Measurements from ENCODE around the gene DOCK6. TPM values are rescaled to one million over a fixed set of nuclear protein-coding genes. Genes with fewer than 3 reads are reported as not detected.

DOCK6 gene
- total and polyA plus RNA-seq, 2 of the 13 experiments (the other 11 are each of a cell fraction or from before 2014, with no cell fraction given) = 5.4 to 38.1 TPM

GRCh38 chr19:11155373-11156120 is 106.8 kb downstream of the DOCK6 start, which contains the start of gene SPC24 (continued):
- TF ChIP-seq ZNF580 (CRISPR knock-in tag; IDR thresholded peaks at IDR 0.05; ENCODE audit: borderline replicate concordance, low read depth) = peak; percentile 35; the same call in 1 of the 2 replicates
- TF ChIP-seq DDIT3 (CRISPR knock-in tag; IDR thresholded peaks at IDR 0.05) = no peak
- 0 out of 2 replicates have a peak, but pooled peaks have one; percentile 57 for TF ChIP-seq SPEN (CRISPR knock-in tag; IDR thresholded peaks at IDR 0.05; ENCODE audit: low read depth)
- no peak for TF ChIP-seq ZNF207 (IDR thresholded peaks at IDR 0.05; ENCODE audit: borderline replicate concordance)
- TF ChIP-seq ZSCAN22 (CRISPR knock-in tag; IDR thresholded peaks at IDR 0.05) = no peak
- TF ChIP-seq HNRNPK (IDR thresholded peaks at IDR 0.05; ENCODE audit: low read depth, low read length, poor library complexity, severe bottlenecking) = no peak
- no peak for TF ChIP-seq ZNF678 (CRISPR knock-in tag; IDR thresholded peaks at IDR 0.05)
- TF ChIP-seq ZNF292 (CRISPR knock-in tag; IDR thresholded peaks at IDR 0.05; ENCODE audit: borderline replicate concordance, low read depth) = no peak
- TF ChIP-seq ZNF746 (CRISPR knock-in tag; IDR thresholded peaks at IDR 0.05) = 0 out of 2 replicates have a peak, but pooled peaks have one; percentile 33
- peak; percentile 46 for TF ChIP-seq MNT (IDR thresholded peaks at IDR 0.05)
- peak; percentile 71; the same call in 1 of the 2 replicates for TF ChIP-seq KDM5B (CRISPR knock-in tag; IDR thresholded peaks at IDR 0.05; ENCODE audit: borderline replicate concordance)
- 0 out of 2 replicates have a peak, but pooled peaks have one; percentile 43 for TF ChIP-seq ZNF224 (CRISPR knock-in tag; IDR thresholded peaks at IDR 0.05)
- TF ChIP-seq ZNF263 (CRISPR knock-in tag; IDR thresholded peaks at IDR 0.05) = no peak
- no peak for TF ChIP-seq MAF1 (CRISPR knock-in tag; IDR thresholded peaks at IDR 0.05; ENCODE audit: borderline replicate concordance)
- TF ChIP-seq ZNF34 (CRISPR knock-in tag; IDR thresholded peaks at IDR 0.05; ENCODE audit: borderline replicate concordance) = no peak
- TF ChIP-seq ZBTB2 (CRISPR knock-in tag; IDR thresholded peaks at IDR 0.05; ENCODE audit: low read depth) = no peak
- peak; percentile 56; the same call in 1 of the 2 replicates for TF ChIP-seq CEBPZ (IDR thresholded peaks at IDR 0.05; ENCODE audit: low read length)
- TF ChIP-seq HOXD1 (CRISPR knock-in tag; IDR thresholded peaks at IDR 0.05) = 0 out of 2 replicates have a peak, but pooled peaks have one; percentile 61
- peak; percentile 83 for TF ChIP-seq RBFOX2 (IDR thresholded peaks at IDR 0.05; ENCODE audit: low read depth, low read length)

All from HepG2 (cell line).